ENCODE data around the gene UQCRC1.
A peak's percentile ranks its signal among the peaks of the same experiment; 100 is the strongest.

UQCRC1 gene

DNA sequence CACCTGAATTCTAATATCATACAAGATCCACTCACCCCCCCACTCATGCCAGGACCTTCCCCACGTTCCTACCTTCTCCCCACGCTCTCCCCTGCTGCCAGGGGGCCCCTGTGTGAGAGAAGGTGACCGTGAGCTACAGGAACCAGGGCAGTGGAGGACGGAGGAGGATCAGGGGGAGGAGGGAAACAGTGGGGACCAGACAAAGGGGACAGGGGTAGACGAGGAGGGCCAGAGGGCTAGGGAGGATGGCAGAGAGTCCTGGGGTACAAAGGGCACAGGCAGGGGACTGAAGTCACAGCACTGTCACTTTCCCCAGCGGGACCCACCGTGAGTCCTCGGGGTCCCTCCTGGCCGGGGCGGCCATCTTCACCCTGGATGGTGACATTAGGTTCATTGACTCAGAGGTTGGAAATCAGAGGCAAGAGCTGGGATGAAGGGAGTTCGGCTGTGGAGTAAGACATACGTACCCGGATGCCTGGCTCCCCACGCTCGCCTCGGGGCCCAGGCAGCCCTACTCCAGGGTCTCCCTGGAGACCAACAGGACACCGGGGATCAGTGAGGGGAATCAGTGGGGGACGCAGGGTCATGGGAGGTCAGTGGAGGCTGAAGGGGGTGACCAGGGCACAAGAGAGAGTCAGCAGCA is 39.5 kb downstream of the UQCRC1 start:
- no peak for DNase-seq

DNA sequence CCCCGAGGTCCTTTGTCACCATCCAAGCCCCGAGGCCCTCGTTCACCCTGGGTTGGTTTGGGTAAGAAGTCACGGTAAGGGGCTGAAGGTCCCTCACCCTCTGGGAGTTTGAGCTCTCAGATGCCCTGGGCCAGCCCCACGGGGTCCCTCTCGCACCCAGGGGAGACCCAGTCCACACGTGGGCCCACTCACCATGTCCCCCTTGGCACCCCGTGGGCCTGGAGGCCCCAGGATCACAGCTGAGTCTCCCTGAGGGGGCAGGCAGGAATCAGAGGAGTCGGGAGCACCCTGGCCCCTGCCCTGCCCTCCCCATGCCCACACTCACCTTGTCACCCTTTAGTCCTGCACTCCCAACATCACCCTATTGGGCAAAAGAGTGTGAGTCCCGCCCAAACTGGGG is 40.0 kb downstream of the UQCRC1 start:
- DNase-seq = no peak

DNA sequence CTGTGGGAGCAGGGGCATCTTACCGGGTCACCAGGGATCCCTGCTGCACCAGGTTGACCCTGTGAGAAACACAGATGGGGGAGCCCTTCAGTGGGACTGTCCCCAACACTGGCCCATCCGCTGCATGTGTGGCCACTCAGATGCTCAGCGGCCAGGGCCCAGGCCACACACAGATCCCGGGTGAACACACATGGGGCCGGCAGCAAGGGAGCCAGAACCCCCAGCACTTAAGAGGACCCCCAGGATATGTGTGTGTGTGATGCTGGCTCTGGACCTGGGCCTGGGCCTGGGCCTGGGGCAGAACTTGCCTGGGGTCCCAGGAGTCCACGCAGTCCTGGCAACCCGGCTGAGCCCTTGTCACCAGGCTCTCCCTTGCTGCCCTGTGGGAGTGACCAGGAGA is 41.0 kb downstream of the UQCRC1 start:
- DNase-seq = no peak

DNA sequence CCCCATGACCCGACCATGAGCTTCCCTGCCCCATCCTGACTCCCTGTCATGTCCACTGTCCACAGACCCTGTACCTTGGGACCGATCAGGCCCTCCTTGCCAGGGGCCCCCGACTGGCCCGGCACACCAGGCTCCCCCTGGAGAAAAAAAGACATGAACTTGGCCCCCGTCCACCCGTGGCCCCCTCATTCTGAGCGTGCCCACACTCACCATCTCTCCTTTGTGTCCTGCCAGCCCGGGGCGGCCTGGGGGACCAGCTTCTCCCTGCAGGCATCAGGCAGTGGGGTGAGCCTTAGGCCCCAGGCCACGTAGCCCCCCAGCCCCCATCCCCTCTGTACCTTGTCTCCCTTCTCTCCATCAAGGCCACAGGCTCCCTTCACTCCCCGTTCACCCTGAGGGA is 41.9 kb downstream of the UQCRC1 start:
- DNase-seq = no peak

DNA sequence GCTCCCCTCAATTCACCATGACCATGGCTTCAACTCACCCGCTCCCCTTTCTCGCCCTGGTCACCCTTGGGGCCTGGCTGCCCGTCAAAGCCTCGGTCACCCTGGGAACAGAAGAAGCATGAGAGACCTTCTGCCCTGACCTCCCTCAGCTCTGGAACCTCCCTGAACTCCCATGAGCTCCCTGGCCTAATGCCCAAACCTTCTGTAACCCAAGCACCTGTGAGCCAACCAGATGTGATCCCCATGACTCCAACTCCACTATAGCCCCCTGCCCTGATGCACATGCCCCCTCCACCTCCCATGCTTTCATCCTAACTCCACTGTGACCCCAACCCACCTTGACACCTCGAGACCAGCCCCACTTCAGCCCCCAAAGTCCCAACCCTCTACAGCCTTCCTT is 42.4 kb downstream of the UQCRC1 start:
- DNase-seq = no peak

DNA sequence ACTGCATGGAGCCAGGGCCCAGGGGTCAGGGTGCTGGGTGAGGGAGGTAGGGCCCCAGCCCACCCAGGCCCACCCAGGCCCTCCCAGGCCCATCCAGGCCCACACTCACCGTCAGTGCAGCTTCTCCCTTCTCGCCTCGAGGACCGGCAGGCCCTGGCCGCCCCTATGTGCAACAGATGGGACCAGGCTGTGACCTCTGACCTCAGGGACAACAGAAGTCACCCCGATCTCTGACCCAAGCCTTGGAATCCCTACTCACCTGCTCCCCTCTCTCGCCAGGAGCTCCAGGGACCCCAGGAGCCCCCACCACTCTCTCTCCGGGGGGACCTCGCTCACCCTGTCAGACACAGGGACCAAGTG is 43.1 kb downstream of the UQCRC1 start:
- DNase-seq = no peak

DNA sequence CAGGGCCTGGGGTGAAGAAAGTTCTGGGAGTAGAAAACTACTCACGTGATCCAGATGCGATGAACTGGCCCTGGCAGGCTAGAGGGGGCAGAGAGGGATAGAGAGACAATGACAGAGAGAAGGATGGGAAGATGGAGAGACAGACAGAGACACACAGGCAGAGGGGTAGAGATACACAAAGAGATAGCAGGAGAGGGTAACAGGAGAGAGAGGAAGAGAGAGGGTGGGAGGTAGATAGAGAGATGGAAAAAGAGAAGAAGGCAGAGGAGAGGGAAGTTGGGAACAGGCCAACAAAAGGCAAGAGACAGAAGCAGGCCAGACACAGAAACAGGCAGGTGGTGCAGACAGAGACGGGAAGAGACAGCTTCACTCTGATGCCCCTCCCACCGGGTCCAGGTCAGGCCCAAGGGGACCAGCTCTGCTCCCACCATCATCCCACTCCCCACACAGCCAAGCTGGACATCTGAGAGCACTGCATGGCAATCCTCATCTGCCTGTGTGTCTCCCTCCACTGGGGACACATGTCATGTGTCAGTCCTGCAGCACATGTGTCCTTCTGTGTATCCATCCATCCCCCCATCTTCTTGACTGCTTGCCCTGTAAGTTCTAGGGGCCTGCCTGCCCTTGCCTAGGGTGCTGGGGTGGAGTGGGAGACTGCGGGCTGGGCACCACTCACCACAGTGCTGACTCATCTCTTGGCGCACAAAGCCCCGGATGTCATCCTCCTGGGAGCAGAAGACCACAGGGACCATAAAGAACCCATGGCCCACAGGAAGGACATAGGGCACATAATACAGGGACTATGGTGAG is 43.6 kb downstream of the UQCRC1 start:
- DNase-seq = peak; percentile 48 to 63

DNA sequence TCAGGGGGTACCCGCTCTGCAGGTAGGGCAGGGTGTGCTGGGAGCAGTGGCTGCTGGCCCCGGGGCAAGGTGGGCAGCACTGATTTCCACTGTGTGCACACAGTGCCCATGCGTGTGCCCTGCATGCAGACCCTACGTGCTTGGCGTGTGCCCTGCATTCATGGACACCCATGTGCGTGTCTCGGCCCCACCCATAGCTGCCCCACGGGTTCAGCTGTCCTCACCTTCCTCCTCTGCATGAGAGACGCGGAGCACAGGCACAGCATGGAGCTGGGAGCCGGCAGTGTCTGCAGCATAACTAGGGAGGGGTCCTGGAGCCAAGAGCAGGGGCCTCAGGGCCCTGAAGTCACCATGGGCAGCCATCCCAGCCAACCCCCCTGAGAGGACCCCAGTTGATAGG is 44.3 kb downstream of the UQCRC1 start:
- DNase-seq = no peak

DNA sequence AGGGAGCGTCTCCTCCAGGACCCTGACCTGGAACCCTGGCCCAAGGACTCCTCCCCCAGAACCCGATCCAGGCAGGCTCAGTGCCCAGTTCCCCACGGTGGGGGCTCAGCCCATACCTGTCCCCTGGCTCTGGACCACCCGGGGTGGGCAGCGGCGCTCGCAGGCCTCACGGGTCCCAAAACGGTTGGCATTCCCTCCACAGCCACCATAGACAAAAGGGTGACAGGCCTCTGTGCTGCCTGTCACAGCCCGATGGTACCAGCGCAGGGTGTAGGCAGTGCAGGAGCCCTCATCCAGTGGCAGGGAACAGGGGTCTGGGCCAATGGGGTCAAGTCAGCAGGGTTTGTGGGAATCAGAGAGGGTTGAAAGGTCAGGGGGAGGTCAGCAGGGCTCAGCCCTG is 44.8 kb downstream of the UQCRC1 start:
- DNase-seq = no peak

DNA sequence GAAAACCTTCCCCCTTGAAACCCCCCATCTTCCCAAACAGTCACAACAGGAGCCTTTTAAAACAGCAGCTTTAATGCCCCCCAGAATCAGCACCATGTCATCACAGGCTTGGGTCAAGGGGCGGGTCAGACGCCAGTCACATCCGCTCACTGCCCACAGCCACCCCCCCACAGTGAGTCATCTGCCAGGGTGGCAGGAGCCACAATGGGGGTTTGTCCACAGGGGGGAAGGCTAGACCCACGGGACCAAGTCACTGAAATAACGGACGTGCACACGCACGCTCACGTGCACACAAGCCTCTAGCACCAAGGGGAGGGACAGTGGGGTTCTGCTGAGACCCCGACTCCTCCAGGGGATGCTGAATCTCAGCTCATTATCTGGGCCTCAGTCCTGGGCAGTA is 45.4 kb downstream of the UQCRC1 start:
- DNase-seq = peak; percentile 91 to 92

DNA sequence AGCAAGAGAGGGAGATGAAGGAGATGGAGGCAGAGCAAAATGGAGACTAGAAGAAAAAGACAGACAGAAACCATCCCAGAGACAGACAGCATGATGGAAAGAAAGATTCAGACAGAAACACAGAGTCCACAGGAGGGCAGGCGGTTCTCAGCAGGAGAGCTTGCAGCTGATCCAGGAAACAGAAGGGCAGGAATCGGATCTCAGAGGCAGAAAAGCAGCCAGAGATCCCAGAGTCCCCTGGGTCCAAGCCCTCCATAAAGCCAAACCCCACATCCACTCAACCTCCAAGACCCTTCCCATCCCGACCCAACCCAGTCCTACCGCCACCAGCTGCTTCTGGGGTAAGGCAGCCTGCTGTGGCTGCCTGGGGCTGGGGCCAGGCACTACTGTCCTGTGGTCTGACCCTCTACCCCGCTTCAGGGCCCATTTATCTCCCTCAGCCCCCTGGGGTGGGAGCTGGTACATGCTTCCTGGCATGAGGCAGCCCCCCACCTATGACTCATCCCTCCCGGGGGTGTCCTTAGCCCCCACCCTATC is 46.0 kb downstream of the UQCRC1 start, which contains the start of gene UCN2:
Gene UCN2, minus strand, starts transcription at position 400 of the 537 bp plus-strand sequence. CDS start 657 bp downstream, outside the sequence.
- no peak for DNase-seq

DNA sequence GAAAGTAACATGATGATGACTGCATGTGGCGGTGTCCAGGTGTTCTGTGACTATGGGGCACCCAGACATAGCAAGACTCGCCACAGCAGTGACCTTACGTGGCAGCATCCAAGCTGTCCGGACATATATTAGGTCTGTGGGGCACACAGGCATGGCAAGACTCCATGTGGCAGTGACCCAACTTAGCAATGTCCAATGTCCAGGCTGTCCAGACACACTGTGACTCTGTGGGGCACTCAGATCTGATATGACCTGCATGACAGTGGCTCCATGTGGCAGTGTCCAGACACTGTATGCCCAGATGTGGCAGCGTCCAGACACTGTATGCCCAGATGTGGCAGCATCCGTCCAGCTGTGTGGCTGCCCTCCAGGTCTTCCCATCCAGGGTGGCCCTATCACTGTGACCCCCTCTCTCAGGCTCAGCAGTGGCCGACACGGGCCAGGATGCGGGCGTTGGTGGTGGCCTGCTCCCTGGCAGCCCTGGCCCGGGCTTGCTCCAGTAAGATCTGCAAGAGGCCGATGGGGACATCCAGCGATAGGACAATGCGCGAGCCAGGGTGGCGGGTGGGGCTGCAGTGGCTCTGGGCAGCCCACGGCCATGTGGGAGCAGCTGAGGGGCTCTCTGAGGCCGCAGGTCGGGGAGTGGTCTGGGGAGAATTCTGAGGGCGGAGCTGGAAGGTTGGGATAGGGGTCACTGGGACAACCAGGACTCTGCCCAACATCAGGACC is 46.9 kb downstream of the UQCRC1 start:
- DNase-seq = no peak

DNA sequence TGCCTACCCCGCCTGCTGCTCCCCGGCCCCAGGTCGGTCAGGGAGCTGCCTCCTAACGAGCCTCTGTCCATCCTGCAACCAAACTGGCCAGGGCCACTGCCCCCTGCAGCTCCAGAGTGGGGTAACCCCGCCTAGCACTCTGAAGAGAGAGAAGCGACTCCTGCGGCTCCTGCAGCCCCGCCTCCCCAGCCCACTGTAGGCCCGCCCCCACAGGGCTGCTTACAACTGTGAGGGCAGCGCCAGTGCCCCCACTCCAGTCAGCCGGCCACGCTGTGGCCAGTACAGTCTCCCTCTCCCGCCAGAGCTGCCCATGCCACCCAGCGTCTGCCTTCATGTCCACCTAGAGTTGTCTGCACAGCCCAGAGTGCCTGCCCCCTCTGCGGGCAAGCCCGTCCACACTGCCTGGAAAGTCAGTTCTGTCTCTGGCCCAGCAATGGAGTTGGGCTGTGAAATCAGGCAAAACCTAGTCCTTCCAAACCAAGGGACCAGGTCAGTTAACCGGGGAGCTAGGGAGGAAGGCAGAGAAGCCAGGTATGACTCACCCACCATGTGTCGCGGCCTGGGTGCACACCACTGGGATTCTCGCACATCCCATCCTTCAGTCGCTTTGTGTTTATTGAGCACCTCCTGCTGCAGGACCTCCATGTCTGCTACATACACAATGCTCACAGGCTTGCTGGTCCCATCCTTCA is 48.3 kb downstream of the UQCRC1 start:
- peak; percentile 84 to 90 for DNase-seq

DNA sequence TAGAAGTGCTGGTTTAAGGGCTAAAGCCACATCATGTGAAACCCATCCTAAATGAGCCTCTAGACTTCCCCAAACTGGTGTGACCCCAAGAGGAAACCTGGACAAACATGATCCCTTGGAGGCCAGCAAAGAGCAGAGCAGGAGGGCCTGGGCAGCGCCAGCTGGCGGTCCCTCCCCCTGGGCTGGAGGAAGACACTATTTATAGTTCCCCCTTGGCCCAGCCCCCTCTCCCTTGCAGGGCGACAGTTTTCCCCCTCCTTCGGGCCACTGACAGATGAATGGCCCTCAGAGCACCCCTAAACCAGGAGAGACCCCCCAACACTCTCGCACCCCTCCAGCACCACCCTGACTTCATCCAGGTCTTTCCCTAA is 48.8 kb downstream of the UQCRC1 start:
- DNase-seq = peak; percentile 37 to 67

DNA sequence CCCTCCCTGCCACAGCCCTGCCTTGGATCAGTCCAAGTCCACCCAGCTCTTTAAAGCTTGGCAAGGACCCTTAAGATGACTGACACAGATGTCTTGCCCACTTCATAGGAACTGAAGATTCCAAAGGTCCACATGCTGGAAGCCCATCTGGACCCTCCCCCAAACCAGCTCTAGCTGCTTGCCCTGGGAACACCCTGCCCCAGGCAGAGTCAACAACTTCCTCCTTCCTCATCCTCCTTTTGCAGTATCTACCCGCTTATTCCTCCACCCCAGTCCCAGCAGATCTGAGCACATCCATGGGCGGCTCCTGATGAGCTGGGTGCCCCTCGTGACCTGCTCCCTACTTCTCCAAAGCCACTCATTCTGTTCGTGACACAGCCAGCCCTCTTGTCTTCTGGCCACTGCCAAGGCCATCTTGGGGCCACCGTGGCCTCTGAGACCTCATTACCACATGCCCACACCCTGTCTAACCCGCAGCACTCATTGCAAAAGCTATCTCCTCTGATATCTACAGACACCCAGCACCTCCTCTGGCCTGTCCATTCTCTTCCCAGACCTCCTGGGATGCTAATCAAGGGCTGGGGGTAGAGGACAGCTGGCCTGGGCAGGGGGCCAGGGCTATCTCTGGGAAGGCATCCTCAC is 50.8 kb downstream of the UQCRC1 start:
- peak; percentile 97 to 98 for DNase-seq

DNA sequence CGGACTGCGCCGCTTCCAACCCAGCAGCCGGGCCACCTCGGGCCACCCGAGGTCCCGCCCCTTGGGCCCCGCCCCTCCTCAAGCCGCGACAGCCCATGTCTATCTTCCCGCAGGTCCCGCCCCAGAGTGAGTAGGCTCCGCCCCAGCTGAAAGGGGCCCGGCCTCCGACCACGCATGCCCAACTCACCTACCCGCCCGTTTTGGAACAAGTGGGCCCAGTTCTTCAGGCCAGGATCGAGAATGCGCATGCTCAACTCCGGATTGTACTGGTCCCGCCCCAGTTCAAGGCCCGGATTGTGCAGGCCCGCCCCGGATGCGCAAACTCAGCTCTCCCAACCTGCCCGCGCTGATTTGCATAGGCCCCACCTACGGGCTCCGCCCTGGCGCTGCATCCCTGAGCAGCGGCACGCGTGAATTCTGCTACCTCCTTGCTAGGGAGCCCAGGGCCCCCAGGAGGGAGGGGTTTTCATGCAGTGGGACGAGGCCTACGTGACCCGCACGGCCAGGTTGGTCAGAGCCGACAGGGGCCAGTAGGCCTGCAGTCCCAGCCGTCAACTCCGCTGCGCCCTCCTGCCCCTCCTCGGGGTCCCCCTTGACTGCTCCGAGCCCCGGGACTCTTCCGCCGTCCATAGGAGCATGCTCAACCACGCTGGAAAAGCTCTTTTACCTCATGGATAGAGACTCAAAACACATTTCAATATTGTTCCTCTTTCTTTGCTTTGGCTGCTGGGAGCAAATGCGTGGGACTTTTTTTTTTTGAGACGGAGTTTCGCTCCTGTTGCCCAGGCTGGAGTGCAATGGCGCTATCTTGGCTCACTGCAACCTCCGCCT is 52.4 kb downstream of the UQCRC1 start, which contains the start of gene PFKFB4:
Gene PFKFB4, minus strand, starts transcription at position 8 of the 831 bp plus-strand sequence. CDS start 26 bp downstream, outside the sequence.
- peak; percentile 99 for DNase-seq

DNA sequence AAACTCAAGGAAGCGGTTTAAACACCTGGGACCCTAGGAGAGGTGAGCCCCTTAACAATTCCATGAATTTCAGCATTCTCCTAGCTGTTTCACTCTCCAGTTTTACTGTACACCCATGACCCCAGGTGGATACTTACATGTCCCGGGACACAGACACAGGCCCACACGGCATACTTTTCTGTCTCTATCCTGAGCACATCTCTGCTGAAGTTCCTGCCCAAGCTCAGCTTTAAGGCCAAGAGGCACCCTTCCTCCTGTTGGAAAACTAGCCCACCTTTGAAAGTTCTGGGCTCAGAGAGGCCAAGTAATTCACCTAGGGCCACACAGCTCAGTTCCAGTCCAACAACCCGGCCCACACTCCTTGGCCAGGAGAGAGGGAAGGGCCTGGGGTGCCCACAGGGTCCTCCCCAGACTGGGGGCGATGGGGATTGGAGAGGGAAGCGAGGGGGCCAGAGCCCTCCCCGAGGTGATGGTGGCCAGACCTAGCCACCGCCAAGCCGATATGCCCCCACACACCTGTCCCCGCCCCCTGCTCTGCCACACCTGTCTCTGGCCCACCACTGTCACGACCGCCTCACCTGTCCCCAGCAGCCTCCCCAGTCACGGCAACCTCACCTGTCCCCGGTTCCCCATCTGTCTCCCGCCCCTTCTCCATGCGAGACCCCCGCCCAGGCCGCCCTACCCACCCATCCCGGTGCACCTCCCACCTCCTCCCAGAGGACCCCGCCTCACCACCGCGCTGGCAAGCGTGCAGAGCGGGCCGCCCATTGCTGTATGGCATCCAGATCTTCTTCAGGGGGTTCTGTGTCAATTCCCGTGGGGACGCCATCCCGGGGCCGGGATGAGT is 53.3 kb downstream of the UQCRC1 start:
- no peak for DNase-seq

DNA sequence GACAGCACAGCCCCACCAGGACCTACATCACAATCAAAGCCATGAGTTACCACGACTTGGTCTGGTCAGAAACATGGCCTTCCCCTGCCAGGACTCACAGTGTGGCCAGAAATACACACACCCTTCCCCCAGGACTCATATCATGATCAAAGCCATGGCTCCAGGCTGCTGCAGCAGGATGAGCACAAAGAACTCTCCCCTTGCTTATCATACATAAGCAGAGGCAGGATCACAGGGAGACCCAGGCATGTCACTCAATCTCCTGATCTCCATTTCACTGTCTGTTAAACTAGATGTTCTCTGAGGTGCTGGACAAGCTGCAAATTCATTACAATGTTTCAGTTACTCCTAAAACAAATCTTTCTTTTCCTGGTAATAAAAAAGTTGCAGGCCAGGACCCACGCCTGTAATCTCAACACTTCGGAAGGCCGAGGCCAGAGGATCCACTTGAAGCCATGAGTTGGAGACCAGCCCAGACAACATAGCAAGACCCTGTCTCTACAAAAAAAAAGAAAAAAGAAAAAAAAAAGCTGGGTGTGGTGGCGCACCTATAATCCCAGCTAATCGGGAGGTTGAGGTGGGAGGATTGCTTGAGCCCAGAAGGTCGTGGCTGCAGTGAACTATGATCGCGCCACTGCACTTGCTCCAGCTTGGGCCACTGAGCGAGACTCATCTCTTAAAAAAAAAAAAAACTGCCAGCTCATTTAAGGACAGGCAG is 54.1 kb downstream of the UQCRC1 start:
- no peak for DNase-seq
